HCT116 (cell line): ENCODE data around the gene TUBA8. TPM values are rescaled to one million over a fixed set of nuclear protein-coding genes. Genes with fewer than 3 reads are reported as not detected.
"Not testable (repeated sequence)": the region's sequence is repeated elsewhere in the genome, so short reads cannot be mapped to it uniquely, and the experiment has no call there.

Experiments
- ATAC-seq: fragments of 200-7000 bp; cut with Tn5 transposase; 2 replicates; pipeline ENCODE4 v1.9.1; 2020; ENCODE audit warnings: mild to moderate bottlenecking, moderate library complexity
- BruUV-seq: library from RNA; stranded (reverse); fragments of 400-500 nt; replicated peaks from 2 replicates; lab custom pipeline; 2021; lab: Mats Ljungman, UMichigan
- CTCF ChIA-PET: fragments of 300-600 bp; sonication (Branson Sonifier 250); formaldehyde crosslinking; loops from one replicate; lab custom pipeline; 2021; ENCODE audit warnings: antibody characterized with exemption; lab: Charles Lee
- POLR2A ChIA-PET: fragments of 300-600, 350-600 bp; sonication (Branson Sonifier 250); formaldehyde crosslinking; loops from one replicate; lab custom pipeline; 2021; ENCODE audit warnings: antibody characterized with exemption; lab: Charles Lee
- RAD21 ChIA-PET, 2 experiments: fragments of 300-600 bp; sonication (Branson Sonifier 250); formaldehyde crosslinking; loops; one replicate each; lab custom pipeline; 2023; ENCODE audit warnings: low total read pairs in 2 of 2; ENCODE audit not compliant: uncharacterized antibody in 2 of 2, unreplicated experiment in 2 of 2, low non-redundant PET in 1 of 2; lab: Charles Lee
- DNase-seq: peaks from one replicate; pipeline ENCODE4 v3.0.0-alpha.2; 2010; ENCODE audit warnings: low read depth, low spot score
- H2AFZ ChIP-seq: fragments of 200-600 bp; shearing (Covaris generic), sonication (generic); 2 replicates; pipeline ENCODE4 v1.6.1; 2017; ENCODE audit warnings: low read depth, mixed run types, mixed read lengths, antibody characterized with exemption, low read length; ENCODE audit not compliant: poor library complexity, severe bottlenecking
- H3K27ac ChIP-seq: 2 replicates; pipeline ENCODE4 v1.5.1; 2012; ENCODE audit warnings: low read depth, low read length
- H3K27me3 ChIP-seq: fragments of 200-600 bp; sonication (generic); 2 replicates; pipeline ENCODE4 v1.6.1; 2016; ENCODE audit warnings: mixed run types, low read length, mixed read lengths; ENCODE audit not compliant: insufficient read depth
- H3K36me3 ChIP-seq, 2 experiments: fragments of 200-500 bp in 1 of 2; fragments of 200-600 bp in 1 of 2; sonication (Bioruptor generic) in 1 of 2; sonication (generic) in 1 of 2; 2 replicates each; pipeline versions ENCODE4 v1.5.1 to v1.6.1; 2014 to 2016; ENCODE audit warnings: low read length in 2 of 2, inconsistent platforms in 1 of 2, mixed read lengths in 1 of 2, mixed run types in 1 of 2; ENCODE audit not compliant: insufficient read depth in 2 of 2, control insufficient read depth in 1 of 2
- H3K4me1 ChIP-seq, 2 experiments: fragments of 200-600 bp in 1 of 2; sonication (generic) in 1 of 2; 2 replicates each; pipeline versions ENCODE4 v1.5.1 to v1.6.1; 2012 to 2017; ENCODE audit warnings: low read length in 2 of 2, inconsistent platforms in 1 of 2, mild to moderate bottlenecking in 1 of 2, mixed read lengths in 1 of 2, mixed run types in 1 of 2, moderate library complexity in 1 of 2; ENCODE audit not compliant: insufficient read depth in 2 of 2, control insufficient read depth in 1 of 2
- H3K4me2 ChIP-seq: fragments of 200-600 bp; sonication (generic); 2 replicates; pipeline ENCODE4 v1.6.1; 2017; ENCODE audit warnings: mixed run types, low read length, mixed read lengths
- H3K4me3 ChIP-seq, 2 experiments: fragments of 200-600 bp in 1 of 2; sonication (generic) in 1 of 2; replicated peaks in 1 of 2; 2 replicates each; pipeline ENCODE4 v1.5.1; 2011 to 2016; ENCODE audit warnings: low read length in 2 of 2, control low read depth in 1 of 2, low read depth in 1 of 2, mild to moderate bottlenecking in 1 of 2, mixed read lengths in 1 of 2, mixed run types in 1 of 2
- H3K79me2 ChIP-seq: fragments of 200-600 bp; sonication (generic); 2 replicates; pipeline ENCODE4 v1.6.1; 2017; ENCODE audit warnings: mild to moderate bottlenecking, mixed run types, low read length, moderate library complexity, mixed read lengths; ENCODE audit not compliant: insufficient read depth
- H3K9ac ChIP-seq: fragments of 200-600 bp; sonication (generic); 2 replicates; pipeline ENCODE4 v1.6.1; 2016; ENCODE audit warnings: low read length, mixed read lengths
- H3K9me2 ChIP-seq: fragments of 200-600 bp; sonication (generic), shearing (Covaris generic); 2 replicates; pipeline ENCODE4 v1.6.1; 2017; ENCODE audit warnings: mixed run types, mild to moderate bottlenecking, moderate library complexity; ENCODE audit not compliant: insufficient read depth
- H3K9me3 ChIP-seq, 2 experiments: fragments of 200-500 bp in 1 of 2; fragments of 200-600 bp in 1 of 2; sonication (Bioruptor generic) in 1 of 2; sonication (generic) in 1 of 2; 2 replicates each; pipeline ENCODE4 v1.6.1; 2014 to 2017; ENCODE audit warnings: low read length in 2 of 2, mixed read lengths in 2 of 2, inconsistent platforms in 1 of 2, low read depth in 1 of 2, mild to moderate bottlenecking in 1 of 2, mixed run types in 1 of 2, moderate library complexity in 1 of 2; ENCODE audit not compliant: control insufficient read depth in 1 of 2, insufficient read depth in 1 of 2
- H4K20me1 ChIP-seq: fragments of 200-600 bp; sonication (generic), shearing (Covaris generic); 2 replicates; pipeline ENCODE4 v1.6.1; 2017; ENCODE audit warnings: mixed run types, mild to moderate bottlenecking, moderate library complexity; ENCODE audit not compliant: insufficient read depth
- EZH2 ChIP-seq: fragments of 200-600 bp; sonication (generic); IDR thresholded peaks from 2 replicates; pipeline ENCODE4 v1.6.1; 2017; ENCODE audit warnings: antibody characterized with exemption, mixed run types
- FOSL1 ChIP-seq: IDR thresholded peaks from 2 replicates; pipeline ENCODE4 v1.6.1; 2012; ENCODE audit warnings: low read depth
- SP1 ChIP-seq: IDR thresholded peaks from 2 replicates; pipeline ENCODE4 v1.6.1; 2012; ENCODE audit warnings: low read depth
- intact Hi-C: fragments of 100-400 bp; cut with micrococcal nuclease; formaldehyde crosslinking; loops from 2 replicates; pipeline ENCODE4 v1.10.0; 2022
- total RNA-seq: library from RNA; stranded (reverse); gene quantifications from one replicate; pipeline ENCODE4 v1.2.1, GENCODE V29; 2021; ENCODE audit not compliant: unreplicated experiment

Gene TUBA8
- total RNA-seq, 1 experiment from 2014 or later: 2.3 TPM

DNA sequence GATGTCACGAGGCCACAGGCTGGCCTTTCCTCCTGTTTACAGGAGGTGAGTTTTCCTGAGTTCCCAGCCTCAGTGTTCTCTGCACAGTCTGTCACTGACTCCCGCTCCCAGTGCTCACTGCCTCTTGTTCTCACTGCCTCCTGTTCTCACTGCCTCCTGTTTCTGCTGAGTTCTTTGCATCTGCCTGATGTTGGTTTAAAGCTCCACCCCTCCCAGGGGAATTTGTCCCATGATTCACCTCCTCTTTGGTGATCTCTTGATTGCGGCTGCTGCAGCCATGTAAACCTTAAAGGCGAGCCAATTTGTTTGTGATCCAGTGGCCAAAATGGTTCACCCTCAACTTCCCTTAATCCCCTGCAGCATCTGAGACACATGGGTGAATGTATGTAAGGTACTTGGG, 6.0 kb upstream of the TUBA8 start (continued):
- TF ChIP-seq SP1 (no peak), EZH2 (no peak), FOSL1 (no peak)

DNA sequence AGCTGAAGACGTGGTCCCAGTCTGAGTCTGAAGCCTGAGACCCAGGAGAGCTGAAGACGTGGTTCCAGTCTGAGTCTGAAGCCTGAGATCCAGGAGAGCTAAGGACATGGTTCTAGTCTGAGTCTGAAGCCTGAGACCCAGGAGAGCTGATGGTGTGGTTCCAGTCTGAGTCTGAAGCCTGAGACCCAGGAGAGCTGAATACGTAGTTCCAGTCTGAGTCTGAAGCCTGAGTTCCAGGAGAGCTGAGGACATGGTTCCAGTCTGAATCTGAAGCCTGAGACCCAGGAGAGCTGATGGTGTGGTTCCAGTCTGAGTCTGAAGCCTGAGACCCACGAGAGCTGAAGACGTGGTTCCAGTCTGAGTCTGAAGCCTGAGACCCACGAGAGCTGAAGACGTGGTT, 4.6 kb upstream of the TUBA8 start:
- H3K9me2 ChIP-seq, H3K4me2 ChIP-seq, DNase-seq, H3K4me3 ChIP-seq, H3K36me3 ChIP-seq, RAD21 ChIA-PET, POLR2A ChIA-PET, H3K9ac ChIP-seq, H3K27ac ChIP-seq, H3K27me3 ChIP-seq, BruUV-seq, intact Hi-C loops, H3K79me2 ChIP-seq, H4K20me1 ChIP-seq, H3K9me3 ChIP-seq, H2AFZ ChIP-seq, ATAC-seq, H3K4me1 ChIP-seq, CTCF ChIA-PET: not testable (repeated sequence)

DNA sequence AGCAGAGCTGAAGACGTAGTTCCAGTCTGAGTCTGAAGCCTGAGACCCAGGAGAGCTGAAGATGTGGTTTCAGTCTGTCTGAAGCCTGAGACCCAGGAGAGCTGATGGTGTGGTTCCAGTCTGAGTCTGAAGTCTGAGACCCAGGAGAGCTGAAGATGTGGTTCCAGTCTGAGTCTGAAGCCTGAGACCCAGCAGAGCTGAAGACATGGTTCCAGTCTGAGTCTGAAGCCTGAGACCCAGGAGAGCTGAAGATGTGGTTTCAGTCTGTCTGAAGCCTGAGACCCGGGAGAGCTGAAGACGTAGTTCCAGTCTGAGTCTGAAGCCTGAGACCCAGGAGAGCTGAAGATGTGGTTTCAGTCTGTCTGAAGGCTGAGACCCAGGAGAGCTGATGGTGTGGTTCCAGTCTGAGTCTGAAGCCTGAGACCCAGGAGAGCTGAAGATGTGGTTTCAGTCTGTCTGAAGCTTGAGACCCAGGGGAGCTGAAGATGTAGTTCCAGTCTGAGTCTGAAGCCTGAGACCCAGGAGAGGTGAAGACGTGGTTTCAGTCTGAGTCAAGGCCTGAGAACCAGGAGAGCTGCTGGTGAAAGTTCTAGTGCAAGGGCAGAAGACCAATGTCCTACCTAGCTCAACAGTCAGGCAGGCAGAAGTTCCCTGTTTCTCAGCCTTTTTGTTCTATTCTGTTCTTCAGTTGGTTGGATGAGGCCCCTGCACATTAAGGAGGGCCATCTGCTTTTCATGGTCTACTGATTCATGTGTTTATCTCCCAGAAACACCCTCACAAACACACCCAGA, 3.9 kb upstream of the TUBA8 start:
- intact Hi-C loops, H2AFZ ChIP-seq, H3K27ac ChIP-seq, H3K4me3 ChIP-seq, H3K36me3 ChIP-seq, POLR2A ChIA-PET, DNase-seq, H3K4me2 ChIP-seq, RAD21 ChIA-PET, CTCF ChIA-PET, H3K9me2 ChIP-seq, H3K79me2 ChIP-seq, ATAC-seq, H3K9ac ChIP-seq, BruUV-seq, H4K20me1 ChIP-seq, H3K9me3 ChIP-seq, H3K4me1 ChIP-seq, H3K27me3 ChIP-seq: not testable (repeated sequence)
